ENCODE results near the gene TEF. TPM values are rescaled to one million over a fixed set of nuclear protein-coding genes. Genes with fewer than 3 reads are reported as not detected.

Gene TEF
- total and polyA plus RNA-seq, 8 donors: 6.7 to 29.1 (median 10.3) TPM

DNA sequence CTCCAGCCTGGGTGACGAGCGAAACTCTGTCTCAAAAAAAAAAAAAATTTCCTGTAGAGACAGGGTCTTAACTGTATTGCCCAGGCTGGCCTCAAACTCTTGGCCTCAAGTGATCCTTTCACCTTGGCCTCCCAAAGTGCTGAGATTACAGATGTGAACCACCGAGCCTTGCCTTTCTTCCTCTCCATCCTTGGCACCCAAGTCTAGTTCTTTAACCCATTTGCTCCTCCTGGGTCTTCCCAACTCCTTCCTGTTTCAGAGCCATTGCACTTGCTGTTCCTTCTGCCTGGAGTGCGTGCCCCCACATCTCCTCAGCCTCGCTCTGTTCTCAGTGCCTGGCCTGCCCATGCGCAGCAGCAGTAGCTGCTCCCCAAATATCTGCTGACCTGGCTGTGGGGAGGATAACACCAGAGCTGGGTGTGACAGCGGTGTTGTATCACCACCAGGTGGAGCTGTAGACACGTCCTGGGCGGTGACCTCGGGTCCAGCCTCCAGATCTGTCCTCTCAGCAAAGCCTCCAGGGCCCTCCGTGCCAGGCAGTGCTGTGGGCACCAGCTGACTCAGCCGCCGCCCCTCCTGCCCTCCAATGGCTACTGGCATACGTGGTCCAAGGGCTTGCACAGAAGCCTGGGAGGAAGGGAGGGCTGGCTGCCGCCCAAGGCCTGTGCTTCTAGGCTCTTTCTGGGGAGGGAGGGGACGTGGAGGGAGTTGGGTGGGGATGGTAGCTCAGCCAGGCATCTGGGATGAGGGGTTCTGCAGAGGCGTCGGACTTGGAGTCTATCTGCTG lies 22.0 kb downstream of the TEF start:
- 12 to 25% (median 17%) methylated on average over 10 to 18 of the region's 18 CpGs for WGBS, 5 donors
- intact Hi-C loops (cut with DNase I; ENCODE audit: low total_unique reads): loop anchor here (2.0 kb wide), 1 partner anchor 113 kb away; no protein-coding TSS in a partner anchor

DNA sequence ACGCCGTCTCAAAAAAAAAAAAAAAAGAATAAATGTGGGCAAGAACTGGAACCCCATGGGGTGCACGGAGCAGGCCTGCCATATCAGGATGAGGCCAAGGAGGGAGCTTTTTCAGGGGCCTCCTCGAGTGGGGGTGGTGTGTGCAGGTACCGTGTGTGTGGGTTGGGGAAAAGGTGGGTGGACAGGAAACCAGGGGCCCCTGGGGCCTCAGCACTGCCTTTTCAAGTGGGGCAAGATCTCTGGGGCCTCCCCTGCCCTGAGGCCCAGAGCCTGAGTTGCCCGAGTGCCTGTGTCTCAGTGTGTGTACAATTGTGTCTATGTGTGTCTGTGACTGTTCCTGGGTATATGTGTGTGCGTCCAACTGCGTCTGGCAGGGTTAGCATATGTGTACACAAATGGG lies 23.8 kb downstream of the TEF start:
- H3K36me3 ChIP-seq: no peaks in the 10 kb centered on the region
- no peaks in the 10 kb centered on the region for H3K9me3 ChIP-seq
- TF ChIP-seq POLR2AphosphoS5 (IDR thresholded peaks at IDR 0.05) (no peak), POLR2A (IDR thresholded peaks at IDR 0.05) (no peak), EP300 (IDR thresholded peaks at IDR 0.05) (no peak)
- TF ChIP-seq, protein P1, sequence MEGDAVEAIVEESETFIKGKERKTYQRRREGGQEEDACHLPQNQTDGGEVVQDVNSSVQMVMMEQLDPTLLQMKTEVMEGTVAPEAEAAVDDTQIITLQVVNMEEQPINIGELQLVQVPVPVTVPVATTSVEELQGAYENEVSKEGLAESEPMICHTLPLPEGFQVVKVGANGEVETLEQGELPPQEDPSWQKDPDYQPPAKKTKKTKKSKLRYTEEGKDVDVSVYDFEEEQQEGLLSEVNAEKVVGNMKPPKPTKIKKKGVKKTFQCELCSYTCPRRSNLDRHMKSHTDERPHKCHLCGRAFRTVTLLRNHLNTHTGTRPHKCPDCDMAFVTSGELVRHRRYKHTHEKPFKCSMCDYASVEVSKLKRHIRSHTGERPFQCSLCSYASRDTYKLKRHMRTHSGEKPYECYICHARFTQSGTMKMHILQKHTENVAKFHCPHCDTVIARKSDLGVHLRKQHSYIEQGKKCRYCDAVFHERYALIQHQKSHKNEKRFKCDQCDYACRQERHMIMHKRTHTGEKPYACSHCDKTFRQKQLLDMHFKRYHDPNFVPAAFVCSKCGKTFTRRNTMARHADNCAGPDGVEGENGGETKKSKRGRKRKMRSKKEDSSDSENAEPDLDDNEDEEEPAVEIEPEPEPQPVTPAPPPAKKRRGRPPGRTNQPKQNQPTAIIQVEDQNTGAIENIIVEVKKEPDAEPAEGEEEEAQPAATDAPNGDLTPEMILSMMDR (IDR thresholded peaks at IDR 0.05): no peak
- no peaks in the 10 kb centered on the region for H3K27me3 ChIP-seq
- peaks cover 22 to 59% (median 36%) of the 10 kb centered on the region in 4 donors for H3K4me1 ChIP-seq
- 78 to 88% (median 83%) methylated on average over 8 of the region's 8 CpGs for WGBS, 5 donors
- peak overlapping the region in 1 of 5 donors; percentile 62 for H3K27ac ChIP-seq
- intact Hi-C loops (cut with DNase I; ENCODE audit: low total_unique reads): loop anchor here (2.0 kb wide), 1 partner anchor 111 kb away; no protein-coding TSS in a partner anchor
- H3K4me3 ChIP-seq: no peak overlapping the region
- DNase-seq: no peak

More for the DNA sequence above, 22.0 kb downstream of the TEF start:
- Histone ChIP-seq H3K9me3 (no peaks in the 10 kb centered on the region), H3K4me3 (no peak overlapping the region), H3K4me1 (peaks cover 20 to 40% (median 31%) of the 10 kb centered on the region in 4 donors), H3K36me3 (peaks cover under 1 to 10% (median 5%) of the 10 kb centered on the region in 4 donors), H3K27ac (peak overlapping the region; percentile 9 to 86 (median 66)), H3K27me3 (no peaks in the 10 kb centered on the region)
- DNase-seq: peak; percentile 95 to 96
- TF ChIP-seq, protein P1 (IDR thresholded peaks at IDR 0.05): peak in 6 of 7 experiments; percentile 91 to 99 (median 94)
- no peak for TF ChIP-seq POLR2A (IDR thresholded peaks at IDR 0.05)
- TF ChIP-seq EP300 (IDR thresholded peaks at IDR 0.05): peak; percentile 60
- peak; percentile 75 to 97 (median 92) for TF ChIP-seq POLR2AphosphoS5 (IDR thresholded peaks at IDR 0.05)

DNA sequence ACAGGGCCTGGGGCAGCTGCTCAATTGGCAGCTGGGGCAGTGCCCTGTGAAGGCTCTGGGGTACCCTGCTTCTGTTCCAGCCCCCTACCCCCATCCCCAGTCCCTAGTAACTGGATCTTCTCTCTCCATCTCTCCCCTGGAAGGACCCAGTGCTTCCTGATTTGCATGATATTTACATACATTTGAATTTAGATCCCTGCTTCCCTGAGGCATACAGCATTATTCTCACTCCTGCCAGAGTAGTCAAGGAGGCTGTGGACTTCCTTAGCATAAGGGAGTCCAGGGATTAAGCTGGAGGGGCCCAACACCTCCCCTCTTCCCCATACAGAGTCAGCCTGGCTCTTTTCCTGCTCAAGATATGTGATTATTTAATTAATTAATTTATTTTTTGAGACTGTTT lies 24.7 kb downstream of the TEF start:
- no peaks in the 10 kb centered on the region for H3K9me3 ChIP-seq
- intact Hi-C loops (cut with DNase I; ENCODE audit: low total_unique reads): no loop called here
- no peak overlapping the region for H3K4me3 ChIP-seq
- H3K4me1 ChIP-seq: peaks cover 30 to 61% (median 40%) of the 10 kb centered on the region in 4 donors
- TF ChIP-seq, protein P1 (IDR thresholded peaks at IDR 0.05): no peak
- TF ChIP-seq POLR2AphosphoS5 (IDR thresholded peaks at IDR 0.05) (no peak), EP300 (IDR thresholded peaks at IDR 0.05) (no peak), POLR2A (IDR thresholded peaks at IDR 0.05) (no peak)
- no peaks in the 10 kb centered on the region for H3K36me3 ChIP-seq
- H3K27ac ChIP-seq: peak overlapping the region in 1 of 5 donors; percentile 100
- H3K27me3 ChIP-seq: no peaks in the 10 kb centered on the region
- DNase-seq: no peak

DNA sequence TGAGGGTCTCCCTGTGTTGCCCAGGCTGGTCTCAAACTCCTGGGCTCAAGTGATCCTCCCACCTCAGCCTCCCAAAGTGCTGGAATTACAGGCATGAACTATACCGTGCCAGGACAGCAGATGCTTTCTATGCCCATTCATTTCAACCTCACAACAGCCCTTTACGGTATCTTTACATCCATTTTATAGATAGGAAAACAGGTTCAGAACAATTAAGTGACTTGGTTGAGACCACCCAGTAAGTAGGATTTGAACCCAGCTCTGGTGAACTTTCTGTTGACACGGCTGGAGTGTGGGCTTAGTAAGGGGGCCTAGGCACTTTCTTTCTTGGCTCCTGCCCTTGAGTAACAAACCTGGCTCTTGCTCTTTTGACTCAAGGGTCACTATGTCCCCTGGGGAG lies 25.7 kb downstream of the TEF start:
- peak overlapping the region in 2 of 5 donors; percentile 31 to 100 for H3K27ac ChIP-seq
- DNase-seq: no peak
- TF ChIP-seq EP300 (IDR thresholded peaks at IDR 0.05) (no peak), POLR2A (IDR thresholded peaks at IDR 0.05) (no peak), POLR2AphosphoS5 (IDR thresholded peaks at IDR 0.05) (no peak)
- TF ChIP-seq, protein P1 (IDR thresholded peaks at IDR 0.05): no peak
- H3K36me3 ChIP-seq: no peaks in the 10 kb centered on the region
- H3K27me3 ChIP-seq: no peaks in the 10 kb centered on the region
- 83 to 86% (median 85%) methylated on average over 3 of the region's 3 CpGs for WGBS, 5 donors
- H3K4me3 ChIP-seq: no peak overlapping the region
- no peaks in the 10 kb centered on the region for H3K9me3 ChIP-seq
- intact Hi-C loops (cut with DNase I; ENCODE audit: low total_unique reads): no loop called here
- H3K4me1 ChIP-seq: peaks cover 28 to 61% (median 41%) of the 10 kb centered on the region in 4 donors
